ENCODE results near the gene LNPK. TPM values are rescaled to one million over a fixed set of nuclear protein-coding genes. Genes with fewer than 3 reads are reported as not detected.

The LNPK gene
- total RNA-seq, 6 experiments from 2014 or later, result 12.9 to 30.7 (median 22.2) TPM

DNA sequence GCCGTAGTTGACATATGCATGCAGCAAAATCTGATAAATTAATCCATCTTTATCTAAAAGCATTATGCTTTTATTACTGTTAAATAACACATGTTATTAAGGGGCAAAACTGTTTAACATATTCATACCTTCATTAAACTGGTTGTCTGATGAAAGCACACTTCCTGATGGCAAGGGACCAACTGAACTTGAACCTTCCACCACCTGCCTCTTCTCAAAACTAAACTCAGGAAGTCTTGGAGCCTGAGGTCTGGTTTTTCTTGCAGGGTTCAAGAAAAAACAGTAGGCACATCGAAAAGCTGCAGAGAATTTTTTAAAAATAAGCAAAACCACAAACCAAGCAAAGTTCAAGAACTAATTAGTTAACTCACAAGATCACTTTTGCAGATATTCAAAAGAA, 64.9 kb downstream of the LNPK start:
- DNase-seq (no peak), ATAC-seq (no peak)
- Histone ChIP-seq H3K9me3 (no peaks in the 10 kb centered on the region), H3K27ac (no peak overlapping the region), H3K27me3 (no peaks in the 10 kb centered on the region), H3K36me3 (peaks cover 0 to 8% (median 1%) of the 10 kb centered on the region in 4 donors), H3K4me3 (no peak overlapping the region), H3K4me1 (no peaks in the 10 kb centered on the region)
- no peak for TF ChIP-seq CTCF (IDR thresholded peaks at IDR 0.05)
- TF ChIP-seq POLR2A (IDR thresholded peaks at IDR 0.05), result no peak
- intact Hi-C loops (cut with DNase I), result no loop called here
- 69% methylated on average over 2 of the region's 2 CpGs for WGBS (ENCODE audit: insufficient coverage, low coverage, low lambda C conversion rate, missing lambda C conversion rate)

GRCh38 chr2:175935289-175936181, 66.5 kb downstream of the LNPK start:
- WGBS (ENCODE audit: insufficient coverage, low coverage, low lambda C conversion rate, missing lambda C conversion rate), result 89% methylated on average over 3 of the region's 3 CpGs
- H3K36me3 ChIP-seq, result peaks cover 0 to 8% (median 0%) of the 10 kb centered on the region in 4 donors
- no peak overlapping the region for H3K4me3 ChIP-seq
- intact Hi-C loops (cut with DNase I), result no loop called here
- no peak overlapping the region for H3K27ac ChIP-seq
- no peaks in the 10 kb centered on the region for H3K4me1 ChIP-seq
- DNase-seq, result no peak
- no peaks in the 10 kb centered on the region for H3K27me3 ChIP-seq
- H3K9me3 ChIP-seq, result no peaks in the 10 kb centered on the region
- ATAC-seq, result no peak
- TF ChIP-seq CTCF (IDR thresholded peaks at IDR 0.05) (no peak), POLR2A (IDR thresholded peaks at IDR 0.05) (no peak)

- H3K4me1 ChIP-seq, result no peaks in the 10 kb centered on the region
- no peak for TF ChIP-seq CTCF (IDR thresholded peaks at IDR 0.05)
- TF ChIP-seq POLR2A (IDR thresholded peaks at IDR 0.05), result no peak
- ATAC-seq (no peak), DNase-seq (no peak)
- H3K27me3 ChIP-seq, result no peaks in the 10 kb centered on the region
- H3K9me3 ChIP-seq, result no peaks in the 10 kb centered on the region
- intact Hi-C loops (cut with DNase I), result no loop called here
- no peak overlapping the region for H3K4me3 ChIP-seq
- H3K27ac ChIP-seq, result no peak overlapping the region
- H3K36me3 ChIP-seq, result peaks cover 0 to 8% (median 0%) of the 10 kb centered on the region in 4 donors
- 97% methylated on average over 2 of the region's 2 CpGs for WGBS (ENCODE audit: insufficient coverage, low coverage, low lambda C conversion rate, missing lambda C conversion rate)
These were observed 69.4 kb downstream of the LNPK start for GRCh38 chr2:175932675-175933074.

DNA sequence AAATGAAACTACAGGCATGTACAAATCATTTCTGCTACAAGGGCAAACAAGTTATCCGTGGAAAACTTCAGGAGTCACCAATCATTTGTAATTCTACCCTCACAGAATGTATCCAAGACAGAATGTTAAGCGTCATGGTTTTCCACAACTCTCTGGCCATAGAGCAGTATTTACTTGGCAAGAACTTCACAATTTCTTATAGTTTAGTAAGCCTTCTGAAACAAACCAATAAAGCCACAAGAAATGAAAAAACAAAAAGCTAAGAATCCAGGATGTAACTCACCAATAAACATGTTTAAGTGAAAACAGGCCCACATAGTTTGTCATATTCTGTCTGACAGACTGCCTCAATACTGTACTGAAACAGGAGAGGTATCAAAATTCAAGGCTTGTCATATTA, 70.3 kb downstream of the LNPK start:
- Histone ChIP-seq H3K4me3 (no peak overlapping the region), H3K36me3 (peaks cover 0 to under 1% (median 0%) of the 10 kb centered on the region in 4 donors), H3K4me1 (no peaks in the 10 kb centered on the region), H3K27ac (no peak overlapping the region), H3K27me3 (no peaks in the 10 kb centered on the region), H3K9me3 (no peaks in the 10 kb centered on the region)
- WGBS (ENCODE audit: insufficient coverage, low coverage, low lambda C conversion rate, missing lambda C conversion rate), result 80% methylated on average over 2 of the region's 2 CpGs
- intact Hi-C loops (cut with DNase I), result no loop called here
- ATAC-seq (no peak), DNase-seq (no peak)
- no peak for TF ChIP-seq CTCF (IDR thresholded peaks at IDR 0.05)
- no peak for TF ChIP-seq POLR2A (IDR thresholded peaks at IDR 0.05)
